IPS DF 19.7 (cell line): ENCODE measurements around the gene NRL.

Experiments
- DNase-seq: peaks from one replicate; pipeline ENCODE4 v3.0.0-alpha.2; 2013; ENCODE audit warnings: low read depth, low spot score

The NRL gene

DNA sequence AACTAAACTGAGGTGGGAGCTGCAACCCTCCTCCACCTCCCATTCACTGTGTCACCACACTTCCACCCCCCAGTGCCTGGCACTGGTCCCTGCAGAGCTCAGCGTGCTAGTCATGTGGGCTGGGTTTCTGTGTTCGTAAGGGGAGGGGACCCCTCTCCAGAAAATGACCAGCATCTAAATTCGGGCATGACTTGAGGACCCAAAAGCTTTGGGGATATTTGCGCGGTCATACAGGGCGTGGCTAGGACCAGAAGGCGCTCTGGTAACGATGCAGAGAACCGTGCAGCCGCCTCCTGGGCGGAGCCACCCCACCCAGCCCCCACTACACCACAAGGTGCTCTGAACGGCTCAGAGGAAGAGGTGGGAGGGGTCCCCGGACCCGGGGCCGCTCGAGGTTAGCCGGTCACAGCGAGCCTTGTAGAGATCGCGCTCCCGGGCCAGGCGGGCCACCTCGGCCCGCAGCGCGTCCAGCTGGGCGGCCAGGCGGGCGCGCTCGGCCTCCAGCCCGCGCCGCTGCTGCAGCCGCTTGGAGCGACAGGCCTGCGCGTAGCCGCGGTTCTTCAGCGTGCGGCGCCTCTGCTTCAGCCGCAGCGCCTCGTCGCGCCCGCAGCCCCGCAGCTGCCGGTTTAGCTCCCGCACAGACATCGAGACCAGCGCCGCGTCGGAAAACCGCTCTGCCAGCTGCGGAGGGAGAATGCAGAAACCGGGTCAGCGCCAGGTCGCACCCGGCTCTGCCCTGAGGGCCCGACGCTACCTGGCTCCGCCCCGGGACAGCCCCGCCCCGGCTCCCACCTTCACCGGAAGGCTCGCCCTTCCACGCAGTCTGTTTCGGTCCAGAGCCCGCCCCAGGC lies 33.6 kb downstream of the NRL start:
- no peak for DNase-seq

- no peak for DNase-seq
These were observed 34.6 kb downstream of the NRL start for GRCh38 chr14:24080142-24080530.

- peak; percentile 64 for DNase-seq
These were observed 35.1 kb downstream of the NRL start for GRCh38 chr14:24079491-24080141.

DNA sequence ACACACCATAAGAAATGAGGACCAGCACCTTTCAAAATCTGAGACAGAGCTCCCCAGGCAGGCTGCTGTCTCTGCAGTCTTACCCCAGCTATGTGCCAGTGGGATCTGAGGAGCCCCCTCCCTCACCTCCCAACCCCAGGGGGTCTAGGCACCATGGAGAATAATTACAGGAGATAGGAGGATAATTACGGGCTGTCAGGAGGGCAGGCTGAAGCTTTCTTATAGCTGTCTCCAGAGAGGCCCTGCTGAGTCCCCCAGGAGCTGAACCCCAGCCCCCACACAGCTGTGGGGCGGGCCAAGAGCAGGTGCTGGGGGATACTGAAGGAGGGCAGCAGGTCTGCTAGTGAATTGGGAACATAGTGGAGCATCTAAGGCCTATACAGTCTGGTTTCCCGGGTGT lies 36.6 kb downstream of the NRL start:
- DNase-seq: no peak

DNA sequence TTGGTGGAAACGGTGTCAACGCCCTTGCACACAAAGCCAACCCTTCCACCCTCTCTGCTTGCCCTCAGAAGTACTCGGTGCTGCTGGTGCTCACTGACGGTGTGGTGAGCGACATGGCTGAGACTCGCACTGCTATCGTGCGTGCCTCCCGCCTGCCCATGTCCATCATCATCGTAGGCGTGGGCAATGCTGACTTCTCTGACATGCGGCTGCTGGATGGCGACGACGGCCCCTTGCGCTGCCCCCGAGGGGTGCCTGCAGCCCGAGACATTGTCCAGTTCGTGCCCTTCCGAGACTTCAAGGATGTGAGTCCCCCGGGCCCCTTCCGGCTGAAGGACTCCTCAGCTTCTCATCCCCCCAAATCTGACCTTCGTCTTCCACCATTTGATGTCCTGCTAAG lies 37.7 kb downstream of the NRL start:
- no peak for DNase-seq

GRCh38 chr14:24076302-24076601 lies 38.5 kb downstream of the NRL start:
- no peak for DNase-seq

DNA sequence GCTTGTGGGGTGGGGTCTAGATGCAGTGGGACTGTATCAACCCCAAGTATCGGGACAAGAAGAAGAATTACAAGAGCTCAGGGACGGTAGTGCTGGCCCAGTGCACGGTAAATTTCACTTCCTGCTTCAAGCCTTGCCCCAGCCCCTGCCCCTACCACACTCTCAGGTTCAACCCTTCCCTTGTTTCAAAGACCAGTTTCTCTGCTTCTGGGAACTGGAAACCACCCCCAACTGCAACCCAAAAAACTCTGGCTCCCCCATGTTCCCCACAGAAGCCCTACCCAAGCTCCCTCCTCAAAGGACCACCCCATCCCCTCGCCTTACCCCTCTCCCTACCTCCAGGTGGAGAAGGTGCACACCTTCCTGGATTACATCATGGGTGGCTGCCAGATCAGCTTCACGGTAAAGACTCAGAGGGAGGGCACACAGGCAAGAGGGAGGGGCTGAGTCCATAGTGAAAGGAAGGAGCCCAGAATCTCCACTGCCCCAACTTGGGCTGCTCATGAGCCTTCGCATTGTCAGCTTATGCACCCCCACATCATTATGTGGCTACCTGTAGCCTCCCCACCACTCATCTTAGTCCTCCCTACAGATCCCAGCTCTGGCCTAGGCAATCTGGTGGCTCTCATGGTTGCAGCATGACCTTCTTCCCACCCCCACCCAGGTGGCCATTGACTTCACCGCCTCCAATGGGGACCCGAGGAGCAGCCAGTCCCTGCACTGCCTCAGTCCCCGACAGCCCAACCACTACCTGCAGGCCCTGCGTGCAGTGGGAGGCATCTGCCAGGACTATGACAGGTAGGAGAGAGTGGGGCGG lies 39.1 kb downstream of the NRL start:
- no peak for DNase-seq

- DNase-seq: no peak
These were observed 39.9 kb downstream of the NRL start for GRCh38 chr14:24074625-24075484.

DNA sequence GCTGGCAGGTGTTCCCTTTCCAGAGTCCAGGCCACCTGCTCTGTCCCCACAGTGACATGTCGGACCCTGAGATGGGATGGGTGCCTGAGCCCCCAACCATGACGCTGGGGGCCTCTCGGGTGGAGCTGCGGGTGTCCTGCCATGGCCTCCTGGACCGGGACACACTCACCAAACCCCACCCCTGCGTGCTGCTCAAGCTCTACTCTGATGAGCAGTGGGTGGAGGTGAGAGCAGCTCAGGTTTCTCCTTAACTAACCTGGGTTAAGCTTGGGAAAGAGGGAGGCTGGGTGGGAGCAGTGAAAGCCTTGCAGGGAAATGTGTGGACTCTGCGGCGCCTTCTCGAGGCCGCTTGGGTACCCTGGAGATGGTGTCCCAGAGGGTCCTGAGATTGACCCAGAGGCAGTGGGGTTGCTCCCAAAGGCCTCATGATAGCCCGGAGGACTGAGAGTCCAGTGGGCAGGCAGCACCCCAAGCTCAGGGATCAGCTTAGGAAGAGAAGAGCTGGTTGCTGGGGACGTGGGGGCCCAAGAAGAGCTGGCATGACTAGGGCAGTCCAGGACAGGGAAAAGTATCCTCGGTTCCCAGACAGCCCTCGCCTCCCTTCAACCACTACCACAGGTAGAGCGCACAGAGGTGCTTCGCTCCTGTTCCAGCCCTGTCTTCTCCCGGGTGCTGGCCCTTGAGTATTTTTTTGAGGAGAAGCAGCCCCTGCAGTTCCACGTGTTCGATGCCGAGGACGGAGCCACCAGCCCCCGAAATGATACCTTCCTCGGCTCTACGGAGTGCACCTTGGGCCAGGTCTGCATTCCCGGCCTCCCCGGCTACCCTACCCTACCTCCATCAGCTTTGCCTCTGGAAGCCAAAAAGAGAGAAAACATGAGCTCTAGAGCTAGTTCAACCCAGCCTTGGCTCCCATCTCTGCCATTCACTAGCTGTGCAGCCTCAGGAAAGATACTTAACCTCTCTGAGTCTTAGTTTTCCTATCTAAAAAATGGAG lies 41.6 kb downstream of the NRL start:
- DNase-seq: no peak

- DNase-seq: no peak
These were observed 42.3 kb downstream of the NRL start for GRCh38 chr14:24072436-24072835.

- DNase-seq: no peak
These were observed 42.8 kb downstream of the NRL start for GRCh38 chr14:24071836-24072430.

DNA sequence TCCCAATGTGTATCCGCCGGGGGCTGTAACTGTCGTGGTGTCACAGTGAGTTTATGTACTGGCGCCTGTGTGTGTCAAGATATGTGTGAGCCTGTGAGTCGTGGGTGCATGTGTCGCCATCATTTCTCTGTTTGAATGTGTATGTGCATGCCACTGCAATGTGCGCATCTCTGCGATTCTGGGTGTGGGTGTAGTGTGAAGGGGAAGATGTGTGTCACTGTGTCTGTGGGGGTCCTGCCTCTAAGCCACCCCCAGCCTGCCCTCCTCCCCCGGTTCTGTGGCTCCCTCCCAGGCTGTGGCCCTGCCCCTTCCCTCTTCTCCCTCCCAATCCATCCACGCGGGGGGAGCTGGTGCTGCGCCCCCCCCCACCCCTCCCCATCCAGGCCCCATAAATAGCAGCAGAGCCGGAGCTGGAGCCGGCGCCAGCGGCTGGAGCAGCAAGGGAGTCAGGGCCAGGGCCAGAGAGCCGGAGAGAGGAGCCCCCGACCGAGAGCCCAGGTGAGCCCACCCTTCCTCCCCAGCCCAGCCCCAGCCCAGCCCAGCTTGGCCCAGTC lies 43.5 kb downstream of the NRL start, which contains the start of gene CPNE6:
Gene CPNE6, plus strand, starts transcription at position 419 of the 554 bp plus-strand sequence. CDS start 1,375 bp downstream, outside the sequence.
- DNase-seq: no peak

DNA sequence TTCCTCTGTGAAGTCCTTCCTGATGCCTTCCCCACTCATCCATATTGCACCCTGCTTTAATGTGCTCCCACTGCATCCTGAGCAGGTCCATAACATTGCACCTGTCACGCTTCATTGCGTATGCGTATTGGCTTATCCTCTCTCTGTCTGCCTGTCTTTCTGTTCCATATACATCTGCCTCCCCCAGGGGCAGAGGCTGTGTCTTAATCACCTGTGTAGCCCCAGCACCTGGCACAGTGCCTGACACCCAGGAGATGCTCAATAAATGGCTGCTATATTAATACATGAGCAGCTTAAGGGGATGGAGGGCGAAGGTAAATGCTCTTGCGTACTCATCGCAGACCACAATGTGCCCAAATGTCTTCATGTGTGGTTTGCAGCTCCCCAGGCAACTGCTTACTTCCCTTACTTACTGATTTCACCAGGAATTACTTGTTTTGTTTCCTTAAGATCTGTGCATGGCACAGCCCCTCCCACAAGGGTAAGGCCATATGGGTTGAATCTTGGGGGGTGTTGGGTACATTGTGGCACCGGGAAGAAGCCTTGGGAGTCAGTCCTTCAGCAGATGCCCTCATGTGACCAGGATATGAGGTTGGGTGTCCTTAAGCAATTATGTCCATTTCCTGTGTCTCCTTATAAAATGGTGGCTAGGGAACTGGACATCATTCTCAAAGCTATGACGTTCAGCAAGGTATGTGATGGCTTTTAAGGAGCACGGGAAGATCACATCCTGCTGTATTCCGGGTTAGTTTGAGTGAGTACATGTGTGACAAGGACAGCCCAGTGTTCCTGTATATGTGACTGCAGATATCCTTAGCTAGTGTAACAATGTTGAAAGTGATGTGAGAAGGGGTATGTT lies 44.2 kb downstream of the NRL start:
- no peak for DNase-seq

- no peak for DNase-seq
These were observed 45.4 kb downstream of the NRL start for GRCh38 chr14:24069411-24069735.

- DNase-seq: no peak
These were observed 45.9 kb downstream of the NRL start for GRCh38 chr14:24068711-24069410.

GRCh38 chr14:24067133-24068082 lies 47.3 kb downstream of the NRL start:
- DNase-seq: no peak
